Measurements from ENCODE around the gene GNG13. TPM values are rescaled to one million over a fixed set of nuclear protein-coding genes. Genes with fewer than 3 reads are reported as not detected.
A peak's percentile ranks its signal among the peaks of the same experiment; 100 is the strongest.

GNG13 gene
- total RNA-seq, 1 experiment from 2014 or later, result not detected

DNA sequence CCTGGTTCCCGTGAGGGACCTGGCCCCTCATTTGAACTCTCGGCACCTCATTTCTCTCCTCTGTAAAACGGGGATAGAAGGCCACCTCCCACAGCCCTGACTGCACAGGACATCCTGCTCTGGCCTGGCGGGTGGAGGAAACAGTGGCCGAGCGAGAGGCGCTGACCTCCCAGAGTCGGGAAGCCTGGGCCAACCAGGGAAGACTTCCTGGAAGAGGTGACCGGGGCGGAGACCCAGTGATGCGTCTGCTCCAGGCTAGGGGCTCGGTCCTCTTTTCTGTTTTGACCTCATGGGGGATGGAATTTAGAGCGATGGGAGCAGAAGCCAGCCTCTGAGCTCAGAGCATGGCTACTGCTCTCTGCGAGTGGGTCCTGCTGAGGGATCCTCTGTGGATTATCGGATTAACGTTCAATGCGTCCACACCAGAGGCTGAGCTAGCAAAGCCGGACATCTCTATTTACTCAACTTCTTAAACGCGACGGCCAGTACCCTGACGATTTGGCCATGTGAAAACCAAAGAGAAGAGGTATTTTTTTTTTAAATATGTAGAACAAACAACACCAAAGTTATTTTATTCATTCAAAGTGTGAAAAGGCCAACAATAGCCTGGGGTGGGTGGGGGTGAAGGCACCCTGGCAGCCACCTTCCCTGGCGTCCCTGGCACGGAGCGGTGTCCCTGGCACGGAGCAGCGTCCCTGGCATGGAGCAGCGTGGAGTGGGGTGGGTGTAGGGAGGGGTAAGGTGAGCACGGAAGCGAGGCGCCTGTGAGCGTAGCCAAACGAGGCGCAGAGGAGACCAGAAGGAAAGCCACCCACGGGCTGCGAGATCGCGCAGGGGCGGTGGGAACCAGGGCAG is 49.2 kb downstream of the GNG13 start:
- no peaks in the 10 kb centered on the region for H3K4me1 ChIP-seq (ENCODE audit: insufficient read depth, low read length)
- H2BK15ac ChIP-seq (ENCODE audit: low read depth, low read length), result no peak overlapping the region
- H4K20me1 ChIP-seq (ENCODE audit: control insufficient read depth, insufficient read depth, insufficient read length), result no peaks in the 10 kb centered on the region
- no peaks in the 10 kb centered on the region for H3K9me3 ChIP-seq (ENCODE audit: control insufficient read depth, low read depth, low read length)
- no peaks in the 10 kb centered on the region for H3K36me3 Mint-ChIP-seq (ENCODE audit: insufficient read depth in 1 of 3, low read depth in 3 of 3)
- H2AK5ac ChIP-seq (ENCODE audit: insufficient read length, low read length), result no peak overlapping the region
- no peak overlapping the region for H3K18ac ChIP-seq (ENCODE audit: insufficient read length, low read depth, low read length)
- TF ChIP-seq, protein P1, sequence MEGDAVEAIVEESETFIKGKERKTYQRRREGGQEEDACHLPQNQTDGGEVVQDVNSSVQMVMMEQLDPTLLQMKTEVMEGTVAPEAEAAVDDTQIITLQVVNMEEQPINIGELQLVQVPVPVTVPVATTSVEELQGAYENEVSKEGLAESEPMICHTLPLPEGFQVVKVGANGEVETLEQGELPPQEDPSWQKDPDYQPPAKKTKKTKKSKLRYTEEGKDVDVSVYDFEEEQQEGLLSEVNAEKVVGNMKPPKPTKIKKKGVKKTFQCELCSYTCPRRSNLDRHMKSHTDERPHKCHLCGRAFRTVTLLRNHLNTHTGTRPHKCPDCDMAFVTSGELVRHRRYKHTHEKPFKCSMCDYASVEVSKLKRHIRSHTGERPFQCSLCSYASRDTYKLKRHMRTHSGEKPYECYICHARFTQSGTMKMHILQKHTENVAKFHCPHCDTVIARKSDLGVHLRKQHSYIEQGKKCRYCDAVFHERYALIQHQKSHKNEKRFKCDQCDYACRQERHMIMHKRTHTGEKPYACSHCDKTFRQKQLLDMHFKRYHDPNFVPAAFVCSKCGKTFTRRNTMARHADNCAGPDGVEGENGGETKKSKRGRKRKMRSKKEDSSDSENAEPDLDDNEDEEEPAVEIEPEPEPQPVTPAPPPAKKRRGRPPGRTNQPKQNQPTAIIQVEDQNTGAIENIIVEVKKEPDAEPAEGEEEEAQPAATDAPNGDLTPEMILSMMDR (conservative IDR thresholded peaks at IDR 0.05), result no peak
- no peak for DNase-seq
- H2BK12ac ChIP-seq (ENCODE audit: insufficient read length, low read depth, low read length), result no peak overlapping the region
- no peak overlapping the region for H2BK5ac ChIP-seq (ENCODE audit: insufficient read length, low read length)
- no peak overlapping the region for H4K91ac ChIP-seq (ENCODE audit: insufficient read length, low read depth, low read length)
- peaks cover 23% of the 10 kb centered on the region for H3K27me3 Mint-ChIP-seq (ENCODE audit: low read depth)
- H2BK120ac ChIP-seq (ENCODE audit: low read depth, low read length, poor library complexity, severe bottlenecking), result no peak overlapping the region
- no peak overlapping the region for H2BK20ac ChIP-seq (ENCODE audit: low read depth, low read length, poor library complexity, severe bottlenecking)
- H4K8ac ChIP-seq (replicated peaks; ENCODE audit: insufficient read length, low read depth, low read length), result no peak overlapping the region
- H3K27ac ChIP-seq (ENCODE audit: insufficient read length, low read depth, low read length), result no peak overlapping the region
- H3K4me2 ChIP-seq (ENCODE audit: insufficient read depth, insufficient read length, low read length), result no peak overlapping the region
- H3K27me3 ChIP-seq (ENCODE audit: insufficient read depth, low read length), result no peaks in the 10 kb centered on the region
- H3K79me2 ChIP-seq (ENCODE audit: insufficient read depth, low read length), result no peaks in the 10 kb centered on the region
- H3K27ac Mint-ChIP-seq, result peak overlapping the region in 2 of 3 experiments; percentile 45 to 48; a peak in 3 of 7 replicates
- no peak overlapping the region for H3K56ac ChIP-seq (ENCODE audit: insufficient read length, low read depth, low read length)
- H3T11ph ChIP-seq (ENCODE audit: low read length), result no peak overlapping the region
- H3K23ac ChIP-seq (ENCODE audit: insufficient read length, low read depth, low read length), result no peak overlapping the region
- no peaks in the 10 kb centered on the region; a peak in 1 of 5 replicates for H3K9me3 Mint-ChIP-seq
- peaks cover 20 to 29% of the 10 kb centered on the region in 2 experiments for H3K4me1 Mint-ChIP-seq
- no peaks in the 10 kb centered on the region for H3K79me1 ChIP-seq (ENCODE audit: insufficient read depth, low read depth, low read length, poor library complexity, severe bottlenecking)
- H3K23me2 ChIP-seq (ENCODE audit: insufficient read length, low read depth, low read length, poor library complexity, severe bottlenecking), result no peaks in the 10 kb centered on the region
- no peak overlapping the region for H4K5ac ChIP-seq (ENCODE audit: insufficient read length, low read depth, low read length)
- H3K14ac ChIP-seq (ENCODE audit: insufficient read depth, low read length), result no peak overlapping the region
- H3K9ac ChIP-seq (ENCODE audit: extremely low read depth, insufficient read length, low read length), result no peak overlapping the region
- no peak overlapping the region for H2AFZ ChIP-seq (ENCODE audit: low read length)
- no peak overlapping the region for H3K4ac ChIP-seq (ENCODE audit: low read depth, low read length)
- H3K4me3 Mint-ChIP-seq, result peak overlapping the region in 1 of 2 experiments; percentile 69; a peak in 3 of 5 replicates
- WGBS (ENCODE audit: extremely low coverage, insufficient read length, low lambda C conversion rate), result no CpG with 5 or more reads among the region's 39 CpGs
